OCI-LY1 (cell line): ENCODE results near the gene CNTNAP2.

ENCODE experiments used
- EZH2 ChIP-seq: fragments of 200-600 bp; sonication (generic), shearing (Covaris generic); IDR thresholded peaks from 2 replicates; pipeline ENCODE4 v1.8.0; 2017; ENCODE audit warnings: borderline replicate concordance, mixed run types, mild to moderate bottlenecking, antibody characterized with exemption, low read length, moderate library complexity, mixed read lengths
- TF ChIP-seq, protein P1 (sequence below): fragments of 200-600 bp; sonication (generic), shearing (Covaris generic); IDR thresholded peaks from 2 replicates; pipeline ENCODE4 v1.5.1; 2017; ENCODE audit warnings: mild to moderate bottlenecking, antibody characterized with exemption, low read length, moderate library complexity, mixed read lengths

- TF ChIP-seq, protein P1, sequence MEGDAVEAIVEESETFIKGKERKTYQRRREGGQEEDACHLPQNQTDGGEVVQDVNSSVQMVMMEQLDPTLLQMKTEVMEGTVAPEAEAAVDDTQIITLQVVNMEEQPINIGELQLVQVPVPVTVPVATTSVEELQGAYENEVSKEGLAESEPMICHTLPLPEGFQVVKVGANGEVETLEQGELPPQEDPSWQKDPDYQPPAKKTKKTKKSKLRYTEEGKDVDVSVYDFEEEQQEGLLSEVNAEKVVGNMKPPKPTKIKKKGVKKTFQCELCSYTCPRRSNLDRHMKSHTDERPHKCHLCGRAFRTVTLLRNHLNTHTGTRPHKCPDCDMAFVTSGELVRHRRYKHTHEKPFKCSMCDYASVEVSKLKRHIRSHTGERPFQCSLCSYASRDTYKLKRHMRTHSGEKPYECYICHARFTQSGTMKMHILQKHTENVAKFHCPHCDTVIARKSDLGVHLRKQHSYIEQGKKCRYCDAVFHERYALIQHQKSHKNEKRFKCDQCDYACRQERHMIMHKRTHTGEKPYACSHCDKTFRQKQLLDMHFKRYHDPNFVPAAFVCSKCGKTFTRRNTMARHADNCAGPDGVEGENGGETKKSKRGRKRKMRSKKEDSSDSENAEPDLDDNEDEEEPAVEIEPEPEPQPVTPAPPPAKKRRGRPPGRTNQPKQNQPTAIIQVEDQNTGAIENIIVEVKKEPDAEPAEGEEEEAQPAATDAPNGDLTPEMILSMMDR, result no peak
- TF ChIP-seq EZH2, result no peak
These were observed 1183.7 kb downstream of the CNTNAP2 start for GRCh38 chr7:147300293-147300692.
